Measurements from ENCODE around the gene R3HDML.
"Not testable (repeated sequence)": the region's sequence is repeated elsewhere in the genome, so short reads cannot be mapped to it uniquely, and the experiment has no call there.

R3HDML gene, protein sequence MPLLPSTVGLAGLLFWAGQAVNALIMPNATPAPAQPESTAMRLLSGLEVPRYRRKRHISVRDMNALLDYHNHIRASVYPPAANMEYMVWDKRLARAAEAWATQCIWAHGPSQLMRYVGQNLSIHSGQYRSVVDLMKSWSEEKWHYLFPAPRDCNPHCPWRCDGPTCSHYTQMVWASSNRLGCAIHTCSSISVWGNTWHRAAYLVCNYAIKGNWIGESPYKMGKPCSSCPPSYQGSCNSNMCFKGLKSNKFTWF

GRCh38 chr20:44336725-44337380 is at the start of gene R3HDML:
TSS of gene R3HDML (plus strand) at chr20:44337043. CDS start at chr20:44337158, 115 bp downstream.
- TF ChIP-seq, protein P1, sequence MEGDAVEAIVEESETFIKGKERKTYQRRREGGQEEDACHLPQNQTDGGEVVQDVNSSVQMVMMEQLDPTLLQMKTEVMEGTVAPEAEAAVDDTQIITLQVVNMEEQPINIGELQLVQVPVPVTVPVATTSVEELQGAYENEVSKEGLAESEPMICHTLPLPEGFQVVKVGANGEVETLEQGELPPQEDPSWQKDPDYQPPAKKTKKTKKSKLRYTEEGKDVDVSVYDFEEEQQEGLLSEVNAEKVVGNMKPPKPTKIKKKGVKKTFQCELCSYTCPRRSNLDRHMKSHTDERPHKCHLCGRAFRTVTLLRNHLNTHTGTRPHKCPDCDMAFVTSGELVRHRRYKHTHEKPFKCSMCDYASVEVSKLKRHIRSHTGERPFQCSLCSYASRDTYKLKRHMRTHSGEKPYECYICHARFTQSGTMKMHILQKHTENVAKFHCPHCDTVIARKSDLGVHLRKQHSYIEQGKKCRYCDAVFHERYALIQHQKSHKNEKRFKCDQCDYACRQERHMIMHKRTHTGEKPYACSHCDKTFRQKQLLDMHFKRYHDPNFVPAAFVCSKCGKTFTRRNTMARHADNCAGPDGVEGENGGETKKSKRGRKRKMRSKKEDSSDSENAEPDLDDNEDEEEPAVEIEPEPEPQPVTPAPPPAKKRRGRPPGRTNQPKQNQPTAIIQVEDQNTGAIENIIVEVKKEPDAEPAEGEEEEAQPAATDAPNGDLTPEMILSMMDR (IDR thresholded peaks at IDR 0.05; ENCODE audit: borderline replicate concordance, insufficient read depth, low read depth, low read length), result no peak
- no peak within 1 kb of the TSS for H3K4me3 ChIP-seq (ENCODE audit: low read depth, low read length)

DNA sequence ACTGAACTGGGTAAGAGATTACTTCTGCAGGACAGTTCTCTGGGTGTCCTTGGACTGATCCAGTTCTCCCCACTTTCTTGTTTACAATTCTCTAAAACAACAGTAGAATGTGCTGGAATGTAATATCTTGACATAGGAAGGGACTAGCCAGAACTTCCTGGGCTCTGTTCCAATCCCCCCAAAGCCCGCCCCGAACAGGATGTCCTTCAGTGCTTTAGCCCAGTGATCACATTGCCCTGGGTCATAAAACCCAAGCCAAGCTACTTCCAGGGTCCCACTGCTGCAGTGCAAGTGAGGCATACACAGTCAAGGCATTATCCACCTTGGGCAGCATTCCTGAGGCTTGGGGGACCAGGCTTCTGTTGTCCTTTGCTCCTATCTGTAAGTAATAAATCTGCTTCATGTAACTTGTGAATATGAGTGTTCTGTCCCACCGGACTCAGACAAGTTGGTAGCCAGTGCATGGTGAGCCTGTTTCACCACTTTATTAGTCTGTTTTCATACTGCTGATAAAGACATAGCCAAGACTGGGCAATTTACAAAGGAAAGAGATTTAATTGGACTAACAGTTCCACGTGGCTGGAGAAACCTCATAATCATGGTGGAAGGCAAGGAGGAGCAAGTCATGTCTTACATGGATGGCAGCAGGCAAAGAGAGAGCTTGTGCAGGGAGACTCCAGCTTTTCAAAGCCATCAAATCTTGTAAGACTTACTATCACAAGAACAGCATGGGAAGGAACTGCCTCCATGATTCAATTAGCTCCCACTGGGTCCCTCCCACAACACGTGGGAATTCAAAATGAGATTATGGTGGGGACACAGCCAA is 49.4 kb upstream of the R3HDML start:
- TF ChIP-seq, protein P1 (IDR thresholded peaks at IDR 0.05; ENCODE audit: borderline replicate concordance, insufficient read depth, low read depth, low read length), result no peak
- H3K4me3 ChIP-seq (ENCODE audit: low read depth, low read length), result no peak overlapping the region

DNA sequence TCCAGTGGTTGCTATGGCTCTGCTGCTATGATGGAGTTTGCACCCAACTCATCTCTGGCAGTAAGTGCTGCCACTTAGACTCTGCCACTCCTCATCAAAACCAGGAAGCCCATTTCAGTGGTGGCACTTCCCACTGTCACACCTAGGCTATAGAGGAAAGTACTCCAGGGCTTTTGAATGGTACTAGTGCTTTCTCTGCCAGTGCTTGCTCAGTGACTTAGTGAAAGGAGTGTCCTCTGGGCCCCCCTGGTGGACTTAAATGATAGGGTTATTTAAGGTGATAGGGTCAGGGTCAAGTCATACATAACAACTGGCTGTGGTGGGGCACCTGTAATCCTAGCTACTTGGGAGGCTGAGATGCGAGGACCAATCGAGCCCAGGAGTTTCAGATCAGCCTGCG is 48.6 kb upstream of the R3HDML start:
- H3K4me3 ChIP-seq (ENCODE audit: low read depth, low read length), result no peak overlapping the region
- TF ChIP-seq, protein P1 (IDR thresholded peaks at IDR 0.05; ENCODE audit: borderline replicate concordance, insufficient read depth, low read depth, low read length), result no peak

DNA sequence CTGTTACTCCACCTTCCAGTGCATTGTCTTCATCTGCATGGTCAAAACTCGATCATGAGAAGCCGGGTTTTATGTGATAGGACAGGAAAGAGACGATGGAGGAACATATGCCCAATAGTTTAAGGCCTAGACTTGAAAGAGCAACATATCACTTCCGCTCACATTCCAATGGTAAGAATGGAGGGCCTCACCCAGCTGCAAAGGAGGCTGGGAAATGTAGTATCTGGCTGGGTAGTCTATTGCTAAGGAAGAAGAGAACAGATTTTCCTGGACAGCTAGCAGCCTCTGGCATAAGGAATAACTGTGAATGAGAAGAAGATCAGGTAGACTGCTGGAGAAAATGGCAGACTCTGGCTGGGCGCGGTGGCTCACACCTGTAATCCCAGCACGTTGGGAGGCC is 45.1 kb upstream of the R3HDML start:
- no peak overlapping the region for H3K4me3 ChIP-seq (ENCODE audit: low read depth, low read length)
- TF ChIP-seq, protein P1 (IDR thresholded peaks at IDR 0.05; ENCODE audit: borderline replicate concordance, insufficient read depth, low read depth, low read length), result no peak

GRCh38 chr20:44296011-44296410 is 40.8 kb upstream of the R3HDML start:
- no peak overlapping the region for H3K4me3 ChIP-seq (ENCODE audit: low read depth, low read length)
- TF ChIP-seq, protein P1 (IDR thresholded peaks at IDR 0.05; ENCODE audit: borderline replicate concordance, insufficient read depth, low read depth, low read length), result no peak

GRCh38 chr20:44297721-44298120 is 39.1 kb upstream of the R3HDML start:
- TF ChIP-seq, protein P1 (IDR thresholded peaks at IDR 0.05; ENCODE audit: borderline replicate concordance, insufficient read depth, low read depth, low read length), result no peak

GRCh38 chr20:44299011-44299535 is 37.8 kb upstream of the R3HDML start:
- not testable (repeated sequence) for H3K4me3 ChIP-seq (ENCODE audit: low read depth, low read length)

More at GRCh38 chr20:44297721-44298120, 39.1 kb upstream of the R3HDML start:
- no peak overlapping the region for H3K4me3 ChIP-seq (ENCODE audit: low read depth, low read length)
